ENCODE measurements around the gene NSUN3. TPM values are rescaled to one million over a fixed set of nuclear protein-coding genes. Genes with fewer than 3 reads are reported as not detected.

NSUN3 gene
- total and polyA plus RNA-seq, 12 donors: 3.3 to 9.6 (median 6.9) TPM

- no peak for ATAC-seq
- Histone ChIP-seq H3K36me3 (peaks cover 0 to 50% (median 8%) of the 10 kb centered on the region in 9 donors), H3K27ac (no peak overlapping the region), H3K4me1 (peaks cover 0 to 10% (median 0%) of the 10 kb centered on the region in 9 donors), H3K4me3 (no peak overlapping the region), H3K9me3 (no peaks in the 10 kb centered on the region), H3K27me3 (no peaks in the 10 kb centered on the region)
- no peak for TF ChIP-seq CTCF (IDR thresholded peaks at IDR 0.05)
- intact Hi-C loops (cut with DNase I): no loop called here
- 94 to 95% methylated on average over 5 of the region's 5 CpGs for WGBS, 2 donors
- DNase-seq: no peak
Measured at GRCh38 chr3:94114666-94115065, 51.8 kb downstream of the NSUN3 start.

- no peak overlapping the region for H3K4me3 ChIP-seq
- TF ChIP-seq CTCF (IDR thresholded peaks at IDR 0.05): peak in 6 of 9 donors; percentile 16 to 39 (median 32)
- DNase-seq (no peak), ATAC-seq (no peak)
- no peaks in the 10 kb centered on the region for H3K27me3 ChIP-seq
- intact Hi-C loops (cut with DNase I): no loop called here
- H3K36me3 ChIP-seq: peaks cover 0 to 45% (median 8%) of the 10 kb centered on the region in 9 donors
- H3K27ac ChIP-seq: no peak overlapping the region
- H3K4me1 ChIP-seq: peaks cover 0 to 10% (median 0%) of the 10 kb centered on the region in 9 donors
- no peaks in the 10 kb centered on the region for H3K9me3 ChIP-seq
- WGBS, 2 donors: 56 to 62% methylated on average over 6 of the region's 6 CpGs
Measured at GRCh38 chr3:94115482-94115881, 52.6 kb downstream of the NSUN3 start.

GRCh38 chr3:94117729-94118128 is 54.9 kb downstream of the NSUN3 start:
- Histone ChIP-seq H3K27me3 (no peaks in the 10 kb centered on the region), H3K27ac (no peak overlapping the region), H3K4me3 (no peak overlapping the region), H3K9me3 (no peaks in the 10 kb centered on the region), H3K4me1 (peaks cover 0 to 10% (median 0%) of the 10 kb centered on the region in 9 donors), H3K36me3 (peaks cover 0 to 22% (median 1%) of the 10 kb centered on the region in 9 donors)
- intact Hi-C loops (cut with DNase I): no loop called here
- ATAC-seq: no peak
- 88 to 96% methylated on average over 2 of the region's 2 CpGs for WGBS, 2 donors
- no peak for TF ChIP-seq CTCF (IDR thresholded peaks at IDR 0.05)
- DNase-seq: no peak

- 91 to 94% methylated on average over 2 of the region's 2 CpGs for WGBS, 2 donors
- H3K4me3 ChIP-seq: no peak overlapping the region
- peaks cover 0 to 19% (median 0%) of the 10 kb centered on the region in 9 donors for H3K36me3 ChIP-seq
- TF ChIP-seq CTCF (IDR thresholded peaks at IDR 0.05): no peak
- DNase-seq (no peak), ATAC-seq (no peak)
- no peaks in the 10 kb centered on the region for H3K9me3 ChIP-seq
- intact Hi-C loops (cut with DNase I): no loop called here
- H3K27ac ChIP-seq: no peak overlapping the region
- peaks cover 0 to 10% (median 0%) of the 10 kb centered on the region in 9 donors for H3K4me1 ChIP-seq
- no peaks in the 10 kb centered on the region for H3K27me3 ChIP-seq
Measured at GRCh38 chr3:94118390-94118789, 55.5 kb downstream of the NSUN3 start.

All from heart right ventricle (tissue), 16 donors.